ENCODE measurements around the gene DOCK10.

GRCh38 chr2:225017098-225017685, 25.1 kb downstream of the DOCK10 start:
- TF ChIP-seq CTCF (conservative IDR thresholded peaks at IDR 0.05) (no peak; the same call in 1 of the 2 replicates), EZH2 (IDR thresholded peaks at IDR 0.05; ENCODE audit: low read depth) (no peak)

Measured in PC-9 (cell line).